NCI-H510A (cell line): ENCODE results near the gene ADPRHL1.
"Not testable (repeated sequence)": the region's sequence is repeated elsewhere in the genome, so short reads cannot be mapped to it uniquely, and the experiment has no call there.

ENCODE experiments used
- DNase-seq: peaks from one replicate; lab custom pipeline; 2025; lab: John Stamatoyannopoulos, UW

Gene ADPRHL1

GRCh38 chr13:113400621-113401451 is 52.5 kb downstream of the ADPRHL1 start:
- DNase-seq = peak; percentile 31

- DNase-seq = no peak
Observed at GRCh38 chr13:113399755-113400149, 53.5 kb downstream of the ADPRHL1 start.

- DNase-seq = no peak
Observed at GRCh38 chr13:113398963-113399754, 54.1 kb downstream of the ADPRHL1 start.

GRCh38 chr13:113397608-113398425 is 55.5 kb downstream of the ADPRHL1 start:
- DNase-seq = no peak

GRCh38 chr13:113394339-113394640 is 59.0 kb downstream of the ADPRHL1 start:
- DNase-seq = no peak

- DNase-seq = peak; percentile 48
Observed at GRCh38 chr13:113393563-113394338, 59.5 kb downstream of the ADPRHL1 start.

- DNase-seq = no peak
Observed at GRCh38 chr13:113393226-113393562, 60.1 kb downstream of the ADPRHL1 start.

GRCh38 chr13:113390874-113391497 is 62.3 kb downstream of the ADPRHL1 start:
- no peak for DNase-seq

- DNase-seq = not testable (repeated sequence)
Observed at GRCh38 chr13:113389586-113389985, 63.7 kb downstream of the ADPRHL1 start.

- no peak for DNase-seq
Observed at GRCh38 chr13:113387396-113387795, 65.9 kb downstream of the ADPRHL1 start.

- no peak for DNase-seq
Observed at GRCh38 chr13:113383089-113383488, 70.2 kb downstream of the ADPRHL1 start.

- DNase-seq = not testable (repeated sequence)
Observed at GRCh38 chr13:113382542-113382941, 70.7 kb downstream of the ADPRHL1 start.

- no peak for DNase-seq
Observed at GRCh38 chr13:113378825-113379224, 74.5 kb downstream of the ADPRHL1 start.

- no peak for DNase-seq
Observed at GRCh38 chr13:113374511-113375175, 78.6 kb downstream of the ADPRHL1 start.

- no peak for DNase-seq
Observed at GRCh38 chr13:113373811-113374485, 79.3 kb downstream of the ADPRHL1 start.

GRCh38 chr13:113371701-113372100 is 81.6 kb downstream of the ADPRHL1 start:
- not testable (repeated sequence) for DNase-seq

GRCh38 chr13:113371061-113371460 is 82.2 kb downstream of the ADPRHL1 start:
- no peak for DNase-seq

- DNase-seq = no peak
Observed at GRCh38 chr13:113369881-113370280, 83.4 kb downstream of the ADPRHL1 start.

- no peak for DNase-seq
Observed at GRCh38 chr13:113369189-113369588, 84.1 kb downstream of the ADPRHL1 start.

GRCh38 chr13:113368353-113368752 is 84.9 kb downstream of the ADPRHL1 start:
- DNase-seq = not testable (repeated sequence)
